GM21528 (cell line): Measurements from ENCODE around the gene MCTP1.
"Not testable (repeated sequence)": the region's sequence is repeated elsewhere in the genome, so short reads cannot be mapped to it uniquely, and the experiment has no call there.

Experiments
- ATAC-seq: cut with Tn5 transposase; IDR thresholded peaks from one replicate; pipeline ENCODE4 v1.9.1; 2021; ENCODE audit warnings: mild to moderate bottlenecking, moderate library complexity; ENCODE audit not compliant: unreplicated experiment, low FRiP score

Gene MCTP1

GRCh38 chr5:94994537-94994936 lies 290.4 kb downstream of the MCTP1 start:
- ATAC-seq, result not testable (repeated sequence)

DNA sequence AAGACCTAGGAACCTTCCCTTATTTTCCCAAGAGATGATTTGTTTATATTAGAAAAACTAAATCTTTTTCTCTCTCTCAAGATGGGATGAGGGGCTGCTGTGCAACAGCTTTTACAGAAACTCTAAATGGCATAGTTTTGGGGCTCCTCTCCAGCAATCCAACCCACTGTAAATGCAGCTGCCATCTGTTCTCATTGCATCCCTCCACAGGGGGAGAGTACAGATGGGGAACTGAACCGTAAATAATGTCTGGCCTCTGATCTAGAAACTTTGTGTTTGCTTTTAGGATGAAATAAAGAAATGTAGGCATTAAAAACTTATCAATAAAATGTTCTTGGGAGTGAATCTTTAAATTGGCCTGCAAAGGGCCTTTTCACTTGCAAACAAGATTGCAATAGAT lies 291.4 kb downstream of the MCTP1 start:
- no peak for ATAC-seq

GRCh38 chr5:94992325-94992724 lies 292.6 kb downstream of the MCTP1 start:
- ATAC-seq, result no peak

DNA sequence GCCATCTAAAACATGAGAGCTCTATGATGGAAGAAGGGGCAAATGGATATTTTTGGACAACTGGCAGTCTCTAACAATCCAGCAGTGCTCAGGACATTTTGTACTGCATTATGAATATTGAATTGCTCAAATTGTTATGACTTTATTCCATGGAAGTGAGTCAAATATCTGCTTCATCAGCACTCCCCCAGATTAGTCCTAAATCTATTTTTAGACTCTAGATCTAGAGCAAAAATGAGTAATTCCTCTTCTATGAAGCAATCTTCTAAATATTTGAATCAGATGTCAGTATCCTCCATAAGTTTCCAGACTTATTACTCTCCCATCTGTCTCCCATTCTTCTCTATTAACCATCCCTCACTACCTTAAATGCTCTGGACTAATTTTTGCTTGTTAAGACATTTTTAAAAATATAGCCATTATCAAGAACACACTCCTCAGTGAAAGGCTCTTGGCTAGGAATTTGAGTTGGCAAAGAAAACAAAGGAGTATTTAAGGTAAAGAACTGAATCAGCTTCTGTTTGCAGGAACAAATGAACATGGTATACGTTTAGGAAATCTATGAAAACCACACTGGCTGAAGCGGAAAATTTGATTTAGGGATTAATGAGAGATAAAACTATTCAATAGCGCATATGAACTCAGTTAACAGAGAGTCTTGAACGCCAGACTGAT lies 300.9 kb downstream of the MCTP1 start:
- ATAC-seq, result no peak

- no peak for ATAC-seq
Measured at GRCh38 chr5:94977437-94977836, 307.5 kb downstream of the MCTP1 start.

- ATAC-seq, result no peak
Measured at GRCh38 chr5:94976853-94977252, 308.0 kb downstream of the MCTP1 start.

DNA sequence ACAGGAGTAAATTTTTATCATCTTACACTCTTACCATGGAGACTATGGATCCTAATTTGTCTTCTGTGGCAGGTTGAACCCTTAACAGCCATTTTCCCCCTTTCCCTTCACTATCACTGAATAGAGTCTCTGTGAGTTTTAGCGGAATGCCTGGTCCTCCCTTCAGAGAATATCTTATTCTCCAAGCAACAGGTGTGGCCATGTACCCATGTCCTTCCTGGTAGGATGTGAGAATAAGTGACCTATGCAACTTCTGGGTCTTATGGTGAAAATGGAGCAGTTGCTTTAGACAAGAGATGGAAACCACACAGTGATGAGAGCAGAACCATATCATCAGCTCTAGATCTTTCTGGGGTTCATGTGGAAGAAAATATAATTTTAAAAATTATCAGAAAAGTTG lies 312.6 kb downstream of the MCTP1 start:
- no peak for ATAC-seq

DNA sequence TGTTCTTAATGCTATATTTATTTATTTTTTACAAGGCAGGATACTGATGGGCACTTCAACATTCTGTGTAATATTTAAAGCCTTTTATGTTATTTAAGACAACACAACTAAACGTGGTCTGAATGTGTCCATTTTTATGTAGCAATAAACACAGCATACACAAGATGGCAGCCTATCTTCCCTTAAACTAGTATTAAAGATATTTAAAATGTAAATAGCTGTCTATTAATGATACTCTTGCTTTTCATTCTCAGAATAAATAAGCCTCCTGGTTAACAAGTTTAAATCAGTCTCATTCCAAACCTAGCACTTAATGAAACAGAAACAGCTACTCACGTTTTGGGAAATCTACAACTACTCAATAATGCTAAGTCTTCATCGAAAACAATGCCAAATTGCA lies 315.7 kb downstream of the MCTP1 start:
- no peak for ATAC-seq

DNA sequence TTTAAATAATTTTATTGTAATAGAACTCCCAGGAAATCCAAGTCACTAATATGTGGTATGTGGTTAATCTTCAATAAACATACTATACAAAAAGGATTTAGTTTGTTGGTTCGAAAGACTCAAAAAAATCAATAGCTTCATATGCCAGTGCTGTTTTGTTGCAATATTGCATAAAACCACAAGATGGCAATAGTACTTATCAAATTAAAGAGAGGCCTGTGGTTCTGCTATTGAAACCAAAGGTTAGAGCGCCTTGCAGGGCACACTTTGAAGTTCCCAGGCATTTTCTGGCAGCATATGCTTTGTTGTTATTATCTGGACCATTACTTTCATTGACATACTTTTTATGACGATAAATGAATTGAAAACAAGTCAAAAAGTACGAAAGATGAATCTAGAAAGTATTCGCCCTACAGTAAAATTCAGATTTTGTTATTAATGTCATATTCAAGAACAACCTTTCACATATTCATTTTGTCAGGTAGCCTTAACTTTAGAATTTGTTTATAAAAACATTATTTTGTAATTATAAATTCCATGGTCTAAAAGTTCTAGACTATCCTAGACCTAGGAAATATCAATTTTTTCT lies 316.3 kb downstream of the MCTP1 start:
- ATAC-seq, result peak; percentile 68

DNA sequence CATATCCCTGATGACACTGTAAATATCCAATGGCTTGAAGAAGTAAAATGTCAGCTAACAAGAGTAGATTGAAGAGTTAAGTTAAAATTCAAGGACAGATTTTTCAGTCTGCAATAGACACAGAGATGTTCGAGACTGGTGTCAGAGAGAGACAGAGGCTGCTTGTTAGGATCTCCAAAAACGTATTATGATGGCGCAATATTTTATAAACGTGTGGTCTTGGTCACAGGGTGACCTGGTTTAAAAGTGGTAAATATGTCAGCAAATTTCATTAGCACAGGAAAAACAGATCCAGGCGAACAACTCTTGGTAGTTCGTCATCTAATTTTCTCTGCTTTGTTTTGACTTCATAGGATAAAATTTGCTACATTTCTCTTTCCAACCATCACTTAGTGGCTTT lies 317.4 kb downstream of the MCTP1 start:
- no peak for ATAC-seq

GRCh38 chr5:94959279-94959678 lies 325.6 kb downstream of the MCTP1 start:
- not testable (repeated sequence) for ATAC-seq

GRCh38 chr5:94945656-94946055 lies 339.2 kb downstream of the MCTP1 start:
- no peak for ATAC-seq

- no peak for ATAC-seq
Measured at GRCh38 chr5:94944160-94944559, 340.7 kb downstream of the MCTP1 start.

DNA sequence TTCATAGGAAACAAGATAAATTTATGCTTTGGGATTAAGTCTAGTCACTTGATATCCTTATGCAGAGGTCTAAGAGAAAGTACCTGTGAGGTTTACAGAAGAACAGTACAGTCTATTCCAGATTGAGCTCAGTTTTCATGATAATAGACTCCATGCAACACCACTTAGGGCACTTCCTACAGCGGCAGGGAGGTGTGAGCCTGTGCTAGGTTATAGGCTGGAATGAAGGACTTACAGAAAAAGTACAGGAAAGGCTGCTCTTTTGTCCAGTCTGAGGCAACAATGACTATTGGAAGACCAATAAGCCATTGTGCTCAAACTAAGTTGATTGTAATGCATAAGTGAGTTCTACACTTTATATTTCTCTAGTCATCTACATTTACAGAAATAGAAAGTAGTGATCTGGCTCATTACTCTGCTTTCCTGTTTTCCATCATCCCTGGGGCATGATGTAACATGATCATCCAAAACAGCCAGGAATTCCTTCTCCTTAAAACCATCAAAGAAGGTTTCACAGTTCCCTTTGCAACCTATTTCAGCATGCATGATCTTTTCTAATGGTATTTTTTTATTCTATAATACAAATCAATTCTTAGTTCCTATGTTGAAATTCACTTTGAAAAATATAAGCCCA lies 343.7 kb downstream of the MCTP1 start:
- ATAC-seq, result no peak

DNA sequence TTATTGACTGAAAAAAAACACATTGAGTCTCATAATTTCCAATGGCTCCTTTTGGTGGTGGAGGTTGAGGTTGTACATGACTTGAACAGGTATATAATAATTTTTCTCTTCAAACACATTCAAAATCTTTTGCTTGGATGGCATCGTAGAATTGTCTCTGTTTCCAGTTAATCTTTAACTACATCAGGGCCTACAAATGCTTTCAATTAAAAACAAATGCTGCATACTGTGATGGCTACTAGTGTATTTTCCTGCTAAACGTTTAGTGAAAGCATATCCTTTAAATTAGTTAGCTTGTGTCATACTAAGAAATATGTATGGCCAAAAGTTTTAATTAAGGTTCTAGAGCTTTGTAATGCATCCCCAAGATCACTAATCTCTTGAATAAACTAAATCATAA lies 352.6 kb downstream of the MCTP1 start:
- ATAC-seq, result no peak

DNA sequence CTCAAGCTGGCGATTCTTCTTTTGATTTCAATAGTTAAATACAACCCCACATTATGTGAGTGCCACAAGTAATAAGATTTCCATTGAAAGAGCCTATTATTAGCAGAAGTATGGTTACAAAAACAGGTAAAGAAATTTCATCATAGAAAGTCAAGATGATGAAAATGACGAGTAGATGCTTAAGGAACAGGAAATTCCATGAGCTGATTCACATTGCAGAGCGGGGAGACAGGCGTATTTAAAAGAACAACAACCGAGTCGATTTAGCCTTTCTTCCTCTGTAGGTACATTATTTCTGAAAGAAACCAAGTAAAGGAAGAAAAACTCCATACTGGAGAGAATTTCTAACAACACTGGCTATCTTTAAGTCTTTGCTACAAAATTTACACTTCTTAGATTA lies 356.0 kb downstream of the MCTP1 start:
- ATAC-seq, result no peak

- ATAC-seq, result no peak
Measured at GRCh38 chr5:94920570-94920969, 364.3 kb downstream of the MCTP1 start.

- no peak for ATAC-seq
Measured at GRCh38 chr5:94916619-94917018, 368.3 kb downstream of the MCTP1 start.

DNA sequence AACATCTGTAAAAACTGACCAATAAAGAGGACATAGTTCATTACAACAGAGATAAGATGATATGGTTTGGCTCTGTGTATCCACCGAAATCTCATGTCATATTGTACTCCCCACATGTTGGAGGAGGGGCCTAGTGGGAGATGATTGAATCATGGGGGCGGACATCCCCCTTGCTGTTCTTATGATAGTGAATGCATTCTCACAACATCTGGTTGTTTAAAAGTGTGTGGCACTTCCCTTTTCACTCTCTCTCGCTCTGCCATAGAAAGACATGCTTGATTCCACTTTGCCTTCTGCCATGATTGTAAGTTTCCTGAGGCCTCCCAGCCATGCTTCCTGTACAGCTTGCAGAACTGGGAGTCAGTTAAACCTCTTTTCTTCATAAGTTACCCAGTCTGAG lies 373.6 kb downstream of the MCTP1 start:
- no peak for ATAC-seq

DNA sequence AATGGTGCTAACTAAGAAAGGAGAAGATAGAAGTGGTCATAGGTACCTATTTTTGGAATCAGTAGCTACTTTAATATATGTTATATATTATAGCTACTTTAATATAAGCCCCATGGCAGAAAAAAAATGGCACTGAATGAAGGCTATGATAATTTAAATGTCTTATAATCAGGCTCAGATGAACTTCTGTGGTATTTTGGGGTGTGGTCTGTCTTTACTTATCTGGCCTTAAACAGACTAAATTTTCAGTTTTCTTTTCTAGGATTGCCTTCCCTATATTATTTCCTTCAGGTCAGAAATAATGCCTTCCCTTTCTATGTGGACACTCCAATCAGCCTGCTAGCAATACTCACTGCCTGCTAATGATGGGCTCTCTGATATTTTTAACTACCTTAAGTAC lies 374.2 kb downstream of the MCTP1 start:
- ATAC-seq, result no peak

DNA sequence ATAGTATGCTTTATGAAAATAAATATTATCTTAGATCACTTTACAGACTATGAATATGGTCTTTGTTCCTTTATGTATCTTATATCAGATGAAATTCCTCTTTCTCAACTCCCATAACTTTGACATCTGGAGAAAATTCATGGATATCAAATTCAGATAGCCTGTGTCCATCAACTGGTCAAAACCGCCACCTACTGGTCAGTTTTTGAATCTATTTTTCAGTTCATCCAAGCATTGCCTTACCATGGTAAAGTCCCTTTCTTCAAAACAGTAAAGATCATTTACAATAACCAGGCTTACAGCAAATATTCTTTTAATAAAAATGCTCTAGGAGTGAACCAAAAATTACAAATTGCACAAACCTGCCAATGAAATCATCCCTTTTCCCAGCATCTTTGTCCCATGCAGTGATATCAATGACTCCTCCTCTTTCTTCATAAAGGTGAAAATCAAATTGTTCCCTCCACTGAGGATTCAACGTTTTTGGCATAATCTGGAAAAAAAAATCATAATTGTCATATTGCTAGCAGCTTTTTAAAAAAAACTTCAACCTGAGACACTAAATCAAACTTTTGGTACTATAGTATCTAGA lies 375.9 kb downstream of the MCTP1 start:
- no peak for ATAC-seq

- no peak for ATAC-seq
Measured at GRCh38 chr5:94906750-94907149, 378.1 kb downstream of the MCTP1 start.
